ENCODE results near the gene ABCD1. TPM values are rescaled to one million over a fixed set of nuclear protein-coding genes. Genes with fewer than 3 reads are reported as not detected.
A peak's percentile ranks its signal among the peaks of the same experiment; 100 is the strongest.

The ABCD1 gene
- total RNA-seq, 4 donors from 2014 or later = 19.9 to 54.6 (median 34.5) TPM

DNA sequence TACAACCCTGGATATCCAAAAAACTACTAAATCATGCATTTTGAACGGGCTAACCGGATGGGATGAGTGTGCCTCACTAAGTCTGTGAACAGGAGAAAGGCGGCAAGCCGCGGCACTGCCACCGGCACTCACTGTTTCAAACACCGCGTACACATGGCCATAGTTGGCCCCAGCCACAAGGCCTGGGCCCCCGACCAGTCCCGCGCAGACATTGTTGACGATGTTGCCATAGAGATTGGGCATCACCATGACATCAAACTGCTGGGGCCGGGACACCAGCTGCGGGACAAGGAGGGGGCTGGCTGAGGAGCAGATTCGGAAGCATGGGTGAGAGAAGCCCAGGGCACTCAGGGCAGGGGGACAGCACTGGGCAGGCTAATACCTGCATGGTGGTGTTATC lies 62.0 kb downstream of the ABCD1 start:
- TF ChIP-seq, protein P1, sequence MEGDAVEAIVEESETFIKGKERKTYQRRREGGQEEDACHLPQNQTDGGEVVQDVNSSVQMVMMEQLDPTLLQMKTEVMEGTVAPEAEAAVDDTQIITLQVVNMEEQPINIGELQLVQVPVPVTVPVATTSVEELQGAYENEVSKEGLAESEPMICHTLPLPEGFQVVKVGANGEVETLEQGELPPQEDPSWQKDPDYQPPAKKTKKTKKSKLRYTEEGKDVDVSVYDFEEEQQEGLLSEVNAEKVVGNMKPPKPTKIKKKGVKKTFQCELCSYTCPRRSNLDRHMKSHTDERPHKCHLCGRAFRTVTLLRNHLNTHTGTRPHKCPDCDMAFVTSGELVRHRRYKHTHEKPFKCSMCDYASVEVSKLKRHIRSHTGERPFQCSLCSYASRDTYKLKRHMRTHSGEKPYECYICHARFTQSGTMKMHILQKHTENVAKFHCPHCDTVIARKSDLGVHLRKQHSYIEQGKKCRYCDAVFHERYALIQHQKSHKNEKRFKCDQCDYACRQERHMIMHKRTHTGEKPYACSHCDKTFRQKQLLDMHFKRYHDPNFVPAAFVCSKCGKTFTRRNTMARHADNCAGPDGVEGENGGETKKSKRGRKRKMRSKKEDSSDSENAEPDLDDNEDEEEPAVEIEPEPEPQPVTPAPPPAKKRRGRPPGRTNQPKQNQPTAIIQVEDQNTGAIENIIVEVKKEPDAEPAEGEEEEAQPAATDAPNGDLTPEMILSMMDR (IDR thresholded peaks at IDR 0.05 in 4 of 5, conservative IDR thresholded peaks at IDR 0.05 in 1 of 5) = no peak
- ATAC-seq (no peak), DNase-seq (no peak)
- H3K27ac ChIP-seq = no peak overlapping the region
- no peaks in the 10 kb centered on the region for H3K27me3 ChIP-seq
- intact Hi-C loops (cut with DNase I; ENCODE audit: low total_unique reads) = no loop called here
- in situ Hi-C loops (cut with MboI; ENCODE audit: low sequenced_read_pairs in 4 of 4) = loop anchor here in 3 of 4 donors (25.0 kb wide), 2 partner anchors 151 to 176 kb away; partner anchors contain the start of genes HCFC1 (in 2 of the 3), TMEM187 (in 2 of the 3), ARHGAP4 (in 1 of the 3) and NAA10 (in 1 of the 3)
- H3K4me1 ChIP-seq = peaks cover 0 to 21% of the 10 kb centered on the region in 2 donors
- no peak overlapping the region for H3K4me3 ChIP-seq
- H3K36me3 ChIP-seq = peaks cover 0 to 11% of the 10 kb centered on the region in 2 donors
- no peaks in the 10 kb centered on the region for H3K9me3 ChIP-seq

DNA sequence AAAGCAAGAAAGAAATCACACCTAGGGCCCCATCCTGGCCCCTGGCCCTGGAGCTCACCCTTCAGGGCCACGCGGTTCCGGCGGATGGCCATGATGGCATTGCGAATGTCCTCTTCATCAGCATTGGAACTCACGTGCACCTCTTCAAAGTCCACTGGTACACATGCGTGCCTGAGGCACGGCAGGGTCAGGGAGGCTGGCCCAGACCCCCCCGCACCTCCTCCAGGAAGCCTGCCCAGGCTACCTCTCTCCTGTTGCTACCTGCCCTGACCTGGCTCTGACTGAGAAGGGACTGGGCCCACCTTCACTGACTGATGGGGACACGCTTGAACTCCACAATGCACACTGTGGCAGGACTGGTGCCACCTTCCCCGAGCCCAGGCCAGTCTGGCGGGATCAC lies 65.0 kb downstream of the ABCD1 start:
- intact Hi-C loops (cut with DNase I; ENCODE audit: low total_unique reads) = loop anchor here (5.0 to 10.0 kb wide), 3 partner anchors 105 to 585 kb away; partner anchors contain the start of genes EMD, FLNA and SLC6A8

DNA sequence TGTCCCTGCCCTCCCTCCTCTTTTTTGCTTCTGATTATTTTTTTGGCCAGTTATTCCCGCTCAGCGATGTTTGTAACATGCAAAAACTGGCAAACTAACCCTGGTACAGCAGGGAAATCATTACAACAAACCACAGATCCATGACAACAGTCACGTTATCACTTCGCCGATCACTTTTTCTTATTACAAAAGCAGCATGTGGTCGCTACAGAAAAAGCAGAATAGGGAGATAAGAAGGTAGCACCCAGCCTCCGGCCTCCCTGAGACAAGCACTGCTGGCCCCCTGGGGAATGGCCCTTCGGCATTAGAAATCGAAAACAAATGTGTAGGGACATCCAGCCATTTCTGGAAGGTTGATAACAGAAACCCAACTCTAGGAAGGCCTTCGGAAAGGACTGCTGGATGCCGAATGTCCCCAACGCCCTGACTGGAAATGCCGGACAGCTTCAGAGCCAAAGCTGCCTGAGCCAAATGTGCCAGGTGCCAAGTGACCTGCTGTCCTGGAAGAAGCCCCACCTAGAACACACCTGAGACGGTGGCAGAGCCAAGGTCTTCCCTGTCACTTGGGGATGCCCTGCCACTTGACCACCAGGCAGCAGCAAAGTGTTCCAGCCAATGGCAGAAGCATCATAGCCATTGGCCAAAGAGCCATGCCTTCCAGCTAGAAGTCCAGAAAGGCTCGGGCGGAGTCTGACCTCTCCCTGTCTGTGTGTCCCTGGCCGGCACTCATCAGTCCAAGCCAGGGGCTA lies 66.6 kb downstream of the ABCD1 start:
- no peak for DNase-seq
- intact Hi-C loops (cut with DNase I; ENCODE audit: low total_unique reads) (loop anchor here (5.0 to 10.0 kb wide), 3 partner anchors 106 to 584 kb away; partner anchors contain the start of genes EMD, FLNA and SLC6A8), in situ Hi-C loops (cut with MboI; ENCODE audit: low sequenced_read_pairs in 4 of 4) (loop anchor here in 3 of 4 donors (25.0 kb wide), 2 partner anchors 146 to 171 kb away; partner anchors contain the start of genes HCFC1 (in 2 of the 3), TMEM187 (in 2 of the 3), ARHGAP4 (in 1 of the 3) and NAA10 (in 1 of the 3))
- Histone ChIP-seq H3K9me3 (no peaks in the 10 kb centered on the region), H3K4me3 (no peak overlapping the region), H3K4me1 (peaks cover 6 to 16% of the 10 kb centered on the region in 2 donors), H3K27me3 (no peaks in the 10 kb centered on the region), H3K27ac (peak overlapping the region in 1 of 4 donors; percentile 98), H3K36me3 (peaks cover 0 to 11% of the 10 kb centered on the region in 2 donors)
- no peak for TF ChIP-seq POLR2A (IDR thresholded peaks at IDR 0.05)
- TF ChIP-seq, protein P1 (IDR thresholded peaks at IDR 0.05 in 4 of 5, conservative IDR thresholded peaks at IDR 0.05 in 1 of 5) = no peak
- ATAC-seq = no peak

More for the DNA sequence above, 65.0 kb downstream of the ABCD1 start:
- in situ Hi-C loops (cut with MboI; ENCODE audit: low sequenced_read_pairs in 4 of 4) = loop anchor here in 3 of 4 donors (25.0 kb wide), 2 partner anchors 148 to 173 kb away; partner anchors contain the start of genes HCFC1 (in 2 of the 3), TMEM187 (in 2 of the 3), ARHGAP4 (in 1 of the 3) and NAA10 (in 1 of the 3)
- DNase-seq (no peak), ATAC-seq (no peak)
- no peak overlapping the region for H3K27ac ChIP-seq
- peaks cover 0 to 11% of the 10 kb centered on the region in 2 donors for H3K36me3 ChIP-seq
- H3K9me3 ChIP-seq = no peaks in the 10 kb centered on the region
- peaks cover 6 to 16% of the 10 kb centered on the region in 2 donors for H3K4me1 ChIP-seq
- H3K27me3 ChIP-seq = no peaks in the 10 kb centered on the region
- TF ChIP-seq, protein P1 (IDR thresholded peaks at IDR 0.05 in 4 of 5, conservative IDR thresholded peaks at IDR 0.05 in 1 of 5) = no peak
- TF ChIP-seq POLR2A (IDR thresholded peaks at IDR 0.05) = no peak
- H3K4me3 ChIP-seq = no peak overlapping the region

DNA sequence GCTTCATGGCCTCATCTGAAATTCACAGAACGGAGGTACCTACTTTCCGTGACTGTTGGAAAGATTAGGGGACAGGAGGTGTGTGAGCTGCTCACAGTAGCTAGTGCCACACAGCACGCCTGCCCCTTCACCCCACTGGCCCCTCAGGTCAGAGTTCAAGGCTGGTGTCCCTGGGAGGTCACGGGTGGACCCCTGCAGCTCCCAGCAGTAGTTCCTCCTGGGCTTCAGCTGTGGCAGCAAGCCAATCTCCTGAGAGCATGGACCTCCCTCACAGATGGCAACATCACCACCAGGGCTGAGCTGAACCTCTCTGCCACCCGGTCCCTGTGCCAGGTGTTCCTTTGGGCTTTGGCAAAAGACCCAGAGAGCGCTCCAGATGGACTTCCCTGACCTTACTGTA lies 67.7 kb downstream of the ABCD1 start:
- peaks cover 6 to 16% of the 10 kb centered on the region in 2 donors for H3K4me1 ChIP-seq

More for the DNA sequence above, 67.7 kb downstream of the ABCD1 start:
- TF ChIP-seq POLR2A (IDR thresholded peaks at IDR 0.05) = no peak
- TF ChIP-seq, protein P1 (IDR thresholded peaks at IDR 0.05 in 4 of 5, conservative IDR thresholded peaks at IDR 0.05 in 1 of 5) = no peak
- peaks cover 0 to 9% of the 10 kb centered on the region in 2 donors for H3K36me3 ChIP-seq
- DNase-seq = no peak
- no peak overlapping the region for H3K4me3 ChIP-seq
- H3K27ac ChIP-seq = peak overlapping the region in 3 of 4 donors; percentile 93 to 98 (median 97)
- H3K9me3 ChIP-seq = no peaks in the 10 kb centered on the region
- H3K27me3 ChIP-seq = no peaks in the 10 kb centered on the region
- intact Hi-C loops (cut with DNase I; ENCODE audit: low total_unique reads) = loop anchor here (5.0 to 10.0 kb wide), 3 partner anchors 108 to 582 kb away; partner anchors contain the start of genes EMD, FLNA and SLC6A8
- in situ Hi-C loops (cut with MboI; ENCODE audit: low sequenced_read_pairs in 4 of 4) = loop anchor here in 3 of 4 donors (25.0 kb wide), 2 partner anchors 145 to 170 kb away; partner anchors contain the start of genes HCFC1 (in 2 of the 3), TMEM187 (in 2 of the 3), ARHGAP4 (in 1 of the 3) and NAA10 (in 1 of the 3)
- no peak for ATAC-seq
